Sigmoid colon (tissue), 7 donors: Measurements from ENCODE around the gene CTNS. TPM values are rescaled to one million over a fixed set of nuclear protein-coding genes. Genes with fewer than 3 reads are reported as not detected.

ENCODE experiments used
- DNase-seq: peaks from one replicate; pipeline ENCODE4 v3.0.0-alpha.2; 2019
- H3K27ac ChIP-seq, 4 donors: fragments of 200-600 bp; sonication (generic); one replicate each; pipeline ENCODE4 v1.5.1; 2016 to 2019; ENCODE audit warnings: mild to moderate bottlenecking in 1 of 4
- H3K27me3 ChIP-seq, 3 donors: fragments of 200-600 bp; sonication (generic); one replicate each; pipeline ENCODE4 v1.5.1; 2019; ENCODE audit warnings: mild to moderate bottlenecking in 1 of 3
- H3K36me3 ChIP-seq, 4 donors: fragments of 200-600 bp; sonication (generic); one replicate each; pipeline ENCODE4 v1.5.1; 2016 to 2019
- H3K4me1 ChIP-seq, 4 donors: fragments of 200-600 bp; sonication (generic); one replicate each; pipeline ENCODE4 v1.5.1; 2017 to 2019
- H3K4me3 ChIP-seq, 4 donors: fragments of 200-600 bp; sonication (generic); one replicate each; pipeline ENCODE4 v1.5.1; 2017 to 2019; ENCODE audit warnings: mild to moderate bottlenecking in 2 of 4, moderate library complexity in 1 of 4
- H3K9me3 ChIP-seq, 4 donors: fragments of 200-600 bp in 3 of 4; sonication (generic) in 3 of 4; one replicate each; pipeline versions ENCODE4 v1.5.1 to v1.6.1; 2013 to 2019
- EP300 ChIP-seq, 4 donors: sonication (generic); formaldehyde crosslinking; IDR thresholded peaks; one replicate each; pipeline ENCODE4 v1.6.1; 2017; ENCODE audit warnings: antibody characterized with exemption in 4 of 4
- POLR2A ChIP-seq, 2 donors: fragments of 450-650 bp; IDR thresholded peaks; one replicate each; pipeline ENCODE4 v1.6.1; 2016; ENCODE audit warnings: antibody characterized with exemption in 2 of 2, mild to moderate bottlenecking in 2 of 2, moderate library complexity in 2 of 2
- POLR2AphosphoS5 ChIP-seq, 4 donors: sonication (generic); formaldehyde crosslinking; IDR thresholded peaks; one replicate each; pipeline ENCODE4 v1.6.1; 2017; ENCODE audit warnings: antibody characterized with exemption in 4 of 4
- WGBS, 2 donors: extraction: QIAGEN DNeasy Blood & Tissue Kit; methylation state at CpG; one replicate each; pipeline ENCODE4 v1.1.7; 2013; 5-methylcytosine and 5-hydroxymethylcytosine counted together
- intact Hi-C: fragments of 100-400 bp; cut with DNase I; formaldehyde crosslinking; loops from one replicate; pipeline ENCODE4 v1.15.1; 2023
- polyA plus RNA-seq, 3 donors: library from polyadenylated mRNA; stranded (reverse); fragments of 200-250 nt; gene quantifications; one replicate each; pipeline ENCODE4 v1.2.3, GENCODE V29; 2013
- total RNA-seq, 4 donors: library from RNA; depleted of rRNA; stranded (reverse); fragments of >200 nt; gene quantifications; one replicate each; pipeline ENCODE4 v1.1.0, GENCODE V29; 2016
- TF ChIP-seq, protein P1 (sequence below), 4 experiments: fragments of 450-650 bp in 3 of 4; fragments of 200-600 bp in 1 of 4; IDR thresholded peaks; one replicate each; pipeline ENCODE4 v1.5.1; 2016 to 2019; ENCODE audit warnings: antibody characterized with exemption in 4 of 4, mild to moderate bottlenecking in 3 of 4, moderate library complexity in 2 of 4
- donor health status: healthy with polysubstance abuse.
- donor health status: Bipolar disorder and iron deficiency.
- donor health status: healthy.

Gene CTNS
- total and polyA plus RNA-seq, 7 donors: 1.8 to 26.0 (median 13.3) TPM

DNA sequence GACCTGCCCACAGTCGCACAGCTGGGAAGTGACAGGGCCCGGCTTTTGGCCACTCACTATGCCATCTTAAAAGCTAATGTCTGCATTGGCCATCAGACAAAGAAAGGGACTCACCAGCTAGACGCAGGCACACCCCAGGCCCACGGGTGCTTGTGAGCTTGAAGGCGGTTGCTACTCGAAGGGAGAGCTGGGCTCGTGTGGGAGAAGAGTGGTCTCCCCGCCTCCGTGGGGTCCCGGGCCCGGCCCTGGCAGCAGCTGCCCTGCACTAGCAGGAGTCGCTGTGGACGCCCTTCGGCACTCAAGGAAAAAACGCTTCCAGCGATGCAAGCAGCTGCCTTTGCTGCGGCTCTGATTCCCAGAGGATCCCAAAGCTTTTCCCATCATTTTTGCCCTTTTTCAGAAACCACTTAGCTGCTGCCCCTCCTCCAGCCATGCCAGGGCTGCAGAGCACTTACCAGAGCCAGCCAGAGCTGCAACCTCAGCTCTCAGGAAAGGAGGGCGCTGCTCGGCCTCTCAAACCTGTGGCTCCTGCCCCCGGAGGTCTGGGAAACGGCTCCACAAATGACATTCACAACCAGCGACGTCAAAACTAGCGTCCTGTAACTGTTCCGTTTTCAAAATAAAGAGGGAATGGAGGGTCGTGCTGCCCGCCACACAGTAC is 39.6 kb upstream of the CTNS start:
- 94 to 95% methylated on average over 27 of the region's 27 CpGs for WGBS, 2 donors
- TF ChIP-seq POLR2AphosphoS5 (IDR thresholded peaks at IDR 0.05): no peak
- TF ChIP-seq, protein P1, sequence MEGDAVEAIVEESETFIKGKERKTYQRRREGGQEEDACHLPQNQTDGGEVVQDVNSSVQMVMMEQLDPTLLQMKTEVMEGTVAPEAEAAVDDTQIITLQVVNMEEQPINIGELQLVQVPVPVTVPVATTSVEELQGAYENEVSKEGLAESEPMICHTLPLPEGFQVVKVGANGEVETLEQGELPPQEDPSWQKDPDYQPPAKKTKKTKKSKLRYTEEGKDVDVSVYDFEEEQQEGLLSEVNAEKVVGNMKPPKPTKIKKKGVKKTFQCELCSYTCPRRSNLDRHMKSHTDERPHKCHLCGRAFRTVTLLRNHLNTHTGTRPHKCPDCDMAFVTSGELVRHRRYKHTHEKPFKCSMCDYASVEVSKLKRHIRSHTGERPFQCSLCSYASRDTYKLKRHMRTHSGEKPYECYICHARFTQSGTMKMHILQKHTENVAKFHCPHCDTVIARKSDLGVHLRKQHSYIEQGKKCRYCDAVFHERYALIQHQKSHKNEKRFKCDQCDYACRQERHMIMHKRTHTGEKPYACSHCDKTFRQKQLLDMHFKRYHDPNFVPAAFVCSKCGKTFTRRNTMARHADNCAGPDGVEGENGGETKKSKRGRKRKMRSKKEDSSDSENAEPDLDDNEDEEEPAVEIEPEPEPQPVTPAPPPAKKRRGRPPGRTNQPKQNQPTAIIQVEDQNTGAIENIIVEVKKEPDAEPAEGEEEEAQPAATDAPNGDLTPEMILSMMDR (IDR thresholded peaks at IDR 0.05): no peak
- no peak for TF ChIP-seq POLR2A (IDR thresholded peaks at IDR 0.05)
- TF ChIP-seq EP300 (IDR thresholded peaks at IDR 0.05): no peak
- intact Hi-C loops: no loop called here
- Histone ChIP-seq H3K27me3 (no peaks in the 10 kb centered on the region), H3K36me3 (peaks cover 0 to under 1% (median 0%) of the 10 kb centered on the region in 4 donors), H3K4me1 (peaks cover 0 to 8% (median 0%) of the 10 kb centered on the region in 4 donors), H3K27ac (no peak overlapping the region), H3K4me3 (no peak overlapping the region), H3K9me3 (no peaks in the 10 kb centered on the region)
- no peak for DNase-seq

GRCh38 chr17:3598078-3598477 is 38.5 kb upstream of the CTNS start:
- no peak for DNase-seq
- H3K27me3 ChIP-seq: no peaks in the 10 kb centered on the region
- H3K27ac ChIP-seq: no peak overlapping the region
- H3K4me3 ChIP-seq: no peak overlapping the region
- no peaks in the 10 kb centered on the region for H3K36me3 ChIP-seq
- no peaks in the 10 kb centered on the region for H3K9me3 ChIP-seq
- TF ChIP-seq POLR2A (IDR thresholded peaks at IDR 0.05) (no peak), POLR2AphosphoS5 (IDR thresholded peaks at IDR 0.05) (no peak), EP300 (IDR thresholded peaks at IDR 0.05) (no peak)
- TF ChIP-seq, protein P1 (IDR thresholded peaks at IDR 0.05): no peak
- 89 to 90% methylated on average over 13 of the region's 13 CpGs for WGBS, 2 donors
- H3K4me1 ChIP-seq: peaks cover 0 to 8% (median 0%) of the 10 kb centered on the region in 4 donors
- intact Hi-C loops: no loop called here

- H3K9me3 ChIP-seq: no peaks in the 10 kb centered on the region
- H3K27ac ChIP-seq: no peak overlapping the region
- no peaks in the 10 kb centered on the region for H3K4me1 ChIP-seq
- H3K36me3 ChIP-seq: no peaks in the 10 kb centered on the region
- H3K4me3 ChIP-seq: no peak overlapping the region
- TF ChIP-seq POLR2AphosphoS5 (IDR thresholded peaks at IDR 0.05) (no peak), EP300 (IDR thresholded peaks at IDR 0.05) (no peak), POLR2A (IDR thresholded peaks at IDR 0.05) (no peak)
- TF ChIP-seq, protein P1 (IDR thresholded peaks at IDR 0.05): no peak
- no peak for DNase-seq
- H3K27me3 ChIP-seq: no peaks in the 10 kb centered on the region
- intact Hi-C loops: no loop called here
- 94 to 95% methylated on average over 15 of the region's 15 CpGs for WGBS, 2 donors
Measured at GRCh38 chr17:3600529-3601205, 35.9 kb upstream of the CTNS start.

DNA sequence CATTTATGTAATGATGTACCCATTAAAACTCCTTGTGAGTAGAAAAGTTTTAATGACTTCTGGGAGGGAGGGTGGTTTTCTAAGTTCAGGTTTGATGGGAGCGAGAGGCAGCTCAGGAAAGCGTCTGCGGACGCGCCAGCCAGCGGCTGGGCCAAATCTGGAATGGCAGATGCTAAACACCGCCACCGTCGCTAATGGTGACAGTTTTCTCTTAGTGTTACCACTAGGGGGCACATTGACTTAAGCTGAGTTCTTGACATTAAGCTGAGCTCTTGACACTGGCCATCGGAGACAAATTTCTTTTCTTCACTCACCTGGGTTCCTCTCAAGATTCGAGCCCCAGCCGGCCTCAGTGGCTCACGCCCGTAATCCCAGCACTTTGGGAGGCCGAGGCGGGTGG is 34.1 kb upstream of the CTNS start:
- 84 to 94% methylated on average over 16 of the region's 16 CpGs for WGBS, 2 donors
- H3K4me1 ChIP-seq: no peaks in the 10 kb centered on the region
- TF ChIP-seq, protein P1 (IDR thresholded peaks at IDR 0.05): peak in 2 of 4 experiments; percentile 13 to 16
- no peak for TF ChIP-seq POLR2A (IDR thresholded peaks at IDR 0.05)
- DNase-seq: no peak
- H3K27ac ChIP-seq: no peak overlapping the region
- H3K4me3 ChIP-seq: no peak overlapping the region
- no peaks in the 10 kb centered on the region for H3K9me3 ChIP-seq
- intact Hi-C loops: no loop called here
- H3K36me3 ChIP-seq: peaks cover 0 to 14% (median 0%) of the 10 kb centered on the region in 4 donors
- H3K27me3 ChIP-seq: no peaks in the 10 kb centered on the region
